ENCODE measurements around the gene LRP4.

DNA sequence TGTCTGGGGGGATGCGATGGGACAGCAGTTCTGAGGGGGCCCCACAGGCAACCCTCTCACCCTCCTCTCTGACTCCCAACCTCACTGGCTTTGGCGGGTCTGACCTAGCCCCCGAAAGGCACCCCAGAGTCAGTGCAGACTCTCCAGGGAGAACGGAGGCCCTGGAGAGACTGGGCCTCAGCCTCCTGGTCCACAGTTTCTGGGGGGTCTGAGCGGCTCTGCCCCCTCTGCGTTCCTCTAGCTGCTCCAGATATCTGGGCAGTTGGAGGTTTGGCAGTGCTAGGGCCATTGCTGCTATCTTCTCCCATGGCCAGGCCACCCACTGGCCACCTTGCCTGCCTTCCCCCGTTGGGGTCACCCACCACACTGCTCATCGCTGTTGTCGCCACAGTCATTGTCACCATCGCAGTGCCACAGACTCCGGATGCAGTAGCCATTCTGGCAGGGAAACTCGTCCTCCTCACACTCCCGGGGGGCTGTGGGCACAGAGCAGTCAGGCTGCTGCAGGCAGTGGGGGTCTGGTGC lies 18.8 kb downstream of the LRP4 start:
- TF ChIP-seq CTCF (conservative IDR thresholded peaks at IDR 0.05) (no peak), EZH2 (IDR thresholded peaks at IDR 0.05; ENCODE audit: low read depth) (no peak)

Data from PC-9 (cell line).